Neural cell (in vitro differentiated cells): ENCODE results near the gene EIF3I.

Experiments
- EP300 ChIP-seq: fragments of 450-650 bp; conservative IDR thresholded peaks from 2 replicates; pipeline ENCODE4 v1.6.1; 2014; ENCODE audit warnings: antibody characterized with exemption, mild to moderate bottlenecking, moderate library complexity; ENCODE audit not compliant: poor library complexity, severe bottlenecking
- EZH2 ChIP-seq: fragments of 200-600, 300-800 bp; shearing (Covaris generic), sonication (generic); IDR thresholded peaks from 2 replicates; pipeline ENCODE4 v1.6.1; 2014; ENCODE audit warnings: antibody characterized with exemption, low read length, borderline replicate concordance, mild to moderate bottlenecking; ENCODE audit not compliant: insufficient read depth, poor library complexity, severe bottlenecking
- MXI1 ChIP-seq: fragments of 450-650 bp; conservative IDR thresholded peaks from 2 replicates; pipeline ENCODE4 v1.6.1; 2014; ENCODE audit warnings: antibody characterized with exemption, mild to moderate bottlenecking; ENCODE audit not compliant: poor library complexity, severe bottlenecking
- POLR2AphosphoS5 ChIP-seq: IDR thresholded peaks from 2 replicates; pipeline ENCODE4 v1.6.1; 2012
- TAF1 ChIP-seq: IDR thresholded peaks from 2 replicates; pipeline ENCODE4 v1.6.1; 2012; ENCODE audit warnings: low read depth
- TF ChIP-seq, protein P1 (sequence below): fragments of 450-650 bp; IDR thresholded peaks from 2 replicates; pipeline ENCODE4 v1.5.1; 2014; ENCODE audit warnings: antibody characterized with exemption, mild to moderate bottlenecking, moderate library complexity; ENCODE audit not compliant: poor library complexity, severe bottlenecking
- TF ChIP-seq, protein P2 (sequence below): IDR thresholded peaks from 2 replicates; pipeline ENCODE4 v1.6.1; 2012; ENCODE audit warnings: borderline replicate concordance

DNA sequence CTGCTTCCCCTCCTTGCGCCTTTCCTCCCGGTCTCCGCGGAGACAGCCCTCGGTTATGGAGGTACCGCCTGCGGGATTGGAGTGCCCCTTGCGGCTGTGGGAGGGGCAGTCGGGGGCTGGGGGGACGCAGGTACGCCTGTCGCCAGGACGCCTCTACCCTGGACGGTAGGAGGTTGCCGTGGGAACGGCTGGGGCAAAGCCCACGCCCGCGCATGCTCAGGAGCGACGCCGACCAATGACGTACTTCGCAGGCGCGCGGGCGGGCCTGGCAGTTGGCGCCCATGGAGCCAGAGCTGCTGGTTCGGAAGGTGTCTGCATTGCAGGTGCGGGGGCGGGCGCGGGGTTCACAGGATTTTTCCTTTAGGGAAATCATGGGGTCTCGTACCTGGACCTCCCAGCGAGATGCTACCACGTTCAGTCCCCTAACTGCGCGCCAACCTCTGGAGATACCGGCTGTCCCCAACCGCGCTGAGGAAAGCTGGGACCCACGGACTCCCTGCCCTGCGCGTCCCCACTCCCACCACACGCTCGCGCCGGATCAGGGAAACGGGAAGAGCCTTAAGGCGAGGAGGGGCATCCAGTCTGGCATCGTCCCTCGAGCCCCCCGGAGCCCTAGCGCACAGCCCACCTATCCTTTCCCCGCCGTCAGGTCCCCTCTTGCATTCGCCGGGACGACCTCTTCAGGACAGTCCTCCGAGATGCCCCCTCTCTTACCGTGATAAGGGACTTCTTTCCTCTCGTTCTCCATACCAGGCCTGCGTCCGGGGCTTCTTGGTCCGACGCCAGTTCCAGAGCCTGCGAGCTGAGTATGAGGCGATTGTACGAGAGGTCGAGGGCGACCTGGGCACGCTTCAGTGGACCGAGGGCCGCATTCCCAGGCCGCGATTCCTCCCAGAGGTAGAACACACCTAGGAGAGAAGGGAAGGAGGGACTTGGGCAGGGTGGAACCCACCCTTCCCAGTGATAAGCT, 16.5 kb upstream of the EIF3I start, which contains the start of gene IQCC:
- TF ChIP-seq, protein P1, sequence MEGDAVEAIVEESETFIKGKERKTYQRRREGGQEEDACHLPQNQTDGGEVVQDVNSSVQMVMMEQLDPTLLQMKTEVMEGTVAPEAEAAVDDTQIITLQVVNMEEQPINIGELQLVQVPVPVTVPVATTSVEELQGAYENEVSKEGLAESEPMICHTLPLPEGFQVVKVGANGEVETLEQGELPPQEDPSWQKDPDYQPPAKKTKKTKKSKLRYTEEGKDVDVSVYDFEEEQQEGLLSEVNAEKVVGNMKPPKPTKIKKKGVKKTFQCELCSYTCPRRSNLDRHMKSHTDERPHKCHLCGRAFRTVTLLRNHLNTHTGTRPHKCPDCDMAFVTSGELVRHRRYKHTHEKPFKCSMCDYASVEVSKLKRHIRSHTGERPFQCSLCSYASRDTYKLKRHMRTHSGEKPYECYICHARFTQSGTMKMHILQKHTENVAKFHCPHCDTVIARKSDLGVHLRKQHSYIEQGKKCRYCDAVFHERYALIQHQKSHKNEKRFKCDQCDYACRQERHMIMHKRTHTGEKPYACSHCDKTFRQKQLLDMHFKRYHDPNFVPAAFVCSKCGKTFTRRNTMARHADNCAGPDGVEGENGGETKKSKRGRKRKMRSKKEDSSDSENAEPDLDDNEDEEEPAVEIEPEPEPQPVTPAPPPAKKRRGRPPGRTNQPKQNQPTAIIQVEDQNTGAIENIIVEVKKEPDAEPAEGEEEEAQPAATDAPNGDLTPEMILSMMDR, result peak; percentile 26
- peak; percentile 95 for TF ChIP-seq POLR2AphosphoS5
- TF ChIP-seq, protein P2, sequence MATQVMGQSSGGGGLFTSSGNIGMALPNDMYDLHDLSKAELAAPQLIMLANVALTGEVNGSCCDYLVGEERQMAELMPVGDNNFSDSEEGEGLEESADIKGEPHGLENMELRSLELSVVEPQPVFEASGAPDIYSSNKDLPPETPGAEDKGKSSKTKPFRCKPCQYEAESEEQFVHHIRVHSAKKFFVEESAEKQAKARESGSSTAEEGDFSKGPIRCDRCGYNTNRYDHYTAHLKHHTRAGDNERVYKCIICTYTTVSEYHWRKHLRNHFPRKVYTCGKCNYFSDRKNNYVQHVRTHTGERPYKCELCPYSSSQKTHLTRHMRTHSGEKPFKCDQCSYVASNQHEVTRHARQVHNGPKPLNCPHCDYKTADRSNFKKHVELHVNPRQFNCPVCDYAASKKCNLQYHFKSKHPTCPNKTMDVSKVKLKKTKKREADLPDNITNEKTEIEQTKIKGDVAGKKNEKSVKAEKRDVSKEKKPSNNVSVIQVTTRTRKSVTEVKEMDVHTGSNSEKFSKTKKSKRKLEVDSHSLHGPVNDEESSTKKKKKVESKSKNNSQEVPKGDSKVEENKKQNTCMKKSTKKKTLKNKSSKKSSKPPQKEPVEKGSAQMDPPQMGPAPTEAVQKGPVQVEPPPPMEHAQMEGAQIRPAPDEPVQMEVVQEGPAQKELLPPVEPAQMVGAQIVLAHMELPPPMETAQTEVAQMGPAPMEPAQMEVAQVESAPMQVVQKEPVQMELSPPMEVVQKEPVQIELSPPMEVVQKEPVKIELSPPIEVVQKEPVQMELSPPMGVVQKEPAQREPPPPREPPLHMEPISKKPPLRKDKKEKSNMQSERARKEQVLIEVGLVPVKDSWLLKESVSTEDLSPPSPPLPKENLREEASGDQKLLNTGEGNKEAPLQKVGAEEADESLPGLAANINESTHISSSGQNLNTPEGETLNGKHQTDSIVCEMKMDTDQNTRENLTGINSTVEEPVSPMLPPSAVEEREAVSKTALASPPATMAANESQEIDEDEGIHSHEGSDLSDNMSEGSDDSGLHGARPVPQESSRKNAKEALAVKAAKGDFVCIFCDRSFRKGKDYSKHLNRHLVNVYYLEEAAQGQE, result peak; percentile 56
- peak; percentile 53 for TF ChIP-seq EP300
- TF ChIP-seq EZH2, result no peak
- peak; percentile 59 for TF ChIP-seq TAF1
- TF ChIP-seq MXI1, result peak; percentile 77
